Measurements from ENCODE around the gene NRAP.

The NRAP gene, protein sequence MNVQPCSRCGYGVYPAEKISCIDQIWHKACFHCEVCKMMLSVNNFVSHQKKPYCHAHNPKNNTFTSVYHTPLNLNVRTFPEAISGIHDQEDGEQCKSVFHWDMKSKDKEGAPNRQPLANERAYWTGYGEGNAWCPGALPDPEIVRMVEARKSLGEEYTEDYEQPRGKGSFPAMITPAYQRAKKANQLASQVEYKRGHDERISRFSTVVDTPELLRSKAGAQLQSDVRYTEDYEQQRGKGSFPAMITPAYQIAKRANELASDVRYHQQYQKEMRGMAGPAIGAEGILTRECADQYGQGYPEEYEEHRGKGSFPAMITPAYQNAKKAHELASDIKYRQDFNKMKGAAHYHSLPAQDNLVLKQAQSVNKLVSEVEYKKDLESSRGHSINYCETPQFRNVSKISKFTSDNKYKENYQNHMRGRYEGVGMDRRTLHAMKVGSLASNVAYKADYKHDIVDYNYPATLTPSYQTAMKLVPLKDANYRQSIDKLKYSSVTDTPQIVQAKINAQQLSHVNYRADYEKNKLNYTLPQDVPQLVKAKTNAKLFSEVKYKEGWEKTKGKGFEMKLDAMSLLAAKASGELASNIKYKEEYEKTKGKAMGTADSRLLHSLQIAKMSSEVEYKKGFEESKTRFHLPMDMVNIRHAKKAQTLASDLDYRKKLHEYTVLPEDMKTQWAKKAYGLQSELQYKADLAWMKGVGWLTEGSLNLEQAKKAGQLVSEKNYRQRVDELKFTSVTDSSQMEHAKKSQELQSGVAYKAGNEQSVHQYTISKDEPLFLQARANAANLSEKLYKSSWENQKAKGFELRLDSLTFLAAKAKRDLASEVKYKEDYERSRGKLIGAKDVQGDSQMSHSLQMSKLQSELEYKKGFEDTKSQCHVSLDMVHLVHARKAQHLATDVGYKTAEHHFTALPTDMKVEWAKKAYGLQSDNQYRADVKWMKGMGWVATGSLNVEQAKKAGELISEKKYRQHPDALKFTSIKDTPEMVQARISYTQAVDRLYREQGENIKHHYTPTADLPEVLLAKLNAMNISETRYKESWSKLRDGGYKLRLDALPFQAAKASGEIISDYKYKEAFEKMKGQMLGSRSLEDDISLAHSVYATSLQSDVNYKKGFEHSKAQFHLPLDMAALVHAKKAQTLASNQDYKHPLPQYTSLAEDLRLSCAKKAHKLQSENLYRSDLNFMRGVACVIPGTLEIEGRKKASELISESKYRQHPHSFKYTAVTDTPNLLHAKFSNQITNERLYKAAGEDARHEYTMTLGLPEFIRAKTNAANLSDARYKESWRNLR (N-terminal part only)

DNA sequence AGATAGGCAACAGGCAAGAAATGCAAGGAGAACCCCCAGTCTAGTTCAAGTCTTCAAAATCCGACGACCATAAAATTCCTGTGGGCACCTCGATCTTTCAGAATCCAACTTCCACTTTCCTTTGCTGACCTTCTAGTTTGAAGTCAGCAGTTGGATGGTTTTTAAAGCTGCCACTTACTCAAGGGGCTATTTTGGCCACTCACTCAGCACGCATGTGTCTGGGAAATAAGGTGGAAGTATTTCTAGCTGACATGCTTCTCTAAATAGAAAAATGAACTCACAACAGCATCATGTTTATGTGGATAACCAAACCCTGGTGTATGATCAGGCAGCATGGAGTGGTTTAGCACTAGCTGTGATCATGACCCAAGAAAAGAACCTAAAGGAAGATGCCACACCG lies at the start of gene NRAP:
Gene NRAP (minus strand): TSS at position 134 of the 400 bp plus-strand sequence. CDS start 159 bp downstream, outside the sequence.
- DNase-seq = no peak

DNA sequence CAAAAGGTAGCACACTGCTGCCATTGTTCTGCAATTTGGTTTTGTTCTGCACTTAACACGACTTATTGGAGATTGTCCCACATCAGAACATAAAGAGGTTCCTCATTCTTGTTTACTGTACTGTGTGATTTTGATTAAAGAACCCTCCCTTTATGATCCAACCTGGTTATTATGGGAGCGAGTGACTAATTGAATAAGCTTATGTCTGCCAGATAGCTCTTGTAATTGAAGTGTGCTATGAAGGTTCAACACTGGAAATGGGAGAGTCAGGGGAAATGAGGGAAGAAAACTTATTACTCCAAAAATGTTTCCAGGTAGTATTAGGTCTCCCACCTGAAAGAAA lies 49.8 kb upstream of the NRAP start:
- DNase-seq = no peak

DNA sequence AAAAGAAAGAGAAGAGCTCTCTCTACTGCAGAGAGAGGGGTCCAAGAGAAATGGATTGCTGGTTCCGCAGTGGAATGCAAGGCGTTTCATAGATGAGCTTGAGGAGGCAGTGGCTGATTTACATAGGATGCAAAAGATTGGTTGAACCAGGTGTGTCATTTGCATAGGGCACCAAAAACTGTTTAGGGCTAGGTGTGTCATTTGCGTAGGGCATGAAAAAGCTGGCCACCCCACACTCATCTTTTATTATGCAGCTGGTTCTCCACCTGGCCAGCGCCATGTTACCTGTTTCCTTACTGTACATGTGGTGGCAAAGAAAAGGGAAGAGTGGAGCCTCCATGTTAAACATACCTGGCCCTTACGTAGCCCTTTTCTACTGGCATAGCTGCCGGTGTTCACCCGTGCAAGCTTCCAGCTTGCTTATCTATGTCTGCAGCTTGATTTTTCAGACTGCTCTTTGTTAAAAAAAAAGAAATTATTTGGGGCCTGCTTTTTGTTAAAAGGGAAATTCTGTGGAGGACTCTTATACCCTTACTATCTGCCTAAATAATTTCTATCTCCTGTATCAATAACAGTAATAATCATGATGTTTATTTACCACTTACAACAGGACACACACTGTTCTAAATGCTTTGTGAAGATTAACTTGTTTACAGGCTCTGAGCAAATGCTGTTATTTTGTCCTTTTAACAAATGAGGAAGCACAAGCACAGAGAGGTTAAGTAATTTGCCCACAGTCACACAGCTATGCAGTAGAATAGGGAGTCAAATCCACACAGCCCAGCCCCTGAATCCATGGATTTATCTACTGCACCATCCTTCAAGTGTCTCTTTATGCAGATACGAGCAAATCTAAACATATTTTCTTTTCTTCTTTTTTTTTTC lies 49.2 kb upstream of the NRAP start:
- DNase-seq = no peak

DNA sequence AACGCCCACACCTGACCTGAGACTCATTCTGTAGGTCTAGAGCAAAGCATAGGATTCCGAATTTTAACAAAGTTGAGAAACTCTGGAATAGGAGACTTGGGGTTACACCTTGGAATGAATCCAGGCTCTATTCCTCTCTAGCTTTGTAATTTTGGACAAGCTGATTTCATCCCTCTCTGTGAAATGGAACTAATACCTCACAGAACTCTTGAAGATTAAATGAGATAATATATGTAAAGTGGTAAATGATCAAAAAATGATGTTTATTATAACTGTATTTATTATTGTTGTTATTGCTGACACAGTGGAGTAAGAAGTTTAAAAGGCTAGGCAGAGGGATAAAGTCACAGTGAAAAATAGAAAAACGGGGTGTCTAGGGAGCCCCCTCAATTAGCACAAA lies 48.2 kb upstream of the NRAP start:
- no peak for DNase-seq

DNA sequence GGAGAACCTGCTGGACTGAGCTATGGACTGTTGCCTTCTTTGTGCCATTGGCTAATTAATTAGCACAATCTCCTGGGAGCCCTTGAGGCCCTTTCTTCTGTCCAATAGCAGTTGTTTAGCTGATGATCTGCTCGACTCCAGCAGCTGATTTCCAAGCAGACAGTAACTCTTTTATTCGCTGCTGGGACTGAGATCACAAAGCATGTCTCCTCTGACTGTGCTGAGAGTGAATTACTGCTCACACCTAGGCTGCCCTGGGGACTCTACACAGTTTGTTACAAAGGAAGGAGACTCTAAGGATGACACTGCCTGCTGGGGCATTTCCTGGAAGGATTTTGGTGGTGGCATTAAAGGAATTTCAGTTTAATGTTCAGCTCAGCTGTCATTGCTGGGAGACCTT lies 47.3 kb upstream of the NRAP start:
- DNase-seq = no peak

DNA sequence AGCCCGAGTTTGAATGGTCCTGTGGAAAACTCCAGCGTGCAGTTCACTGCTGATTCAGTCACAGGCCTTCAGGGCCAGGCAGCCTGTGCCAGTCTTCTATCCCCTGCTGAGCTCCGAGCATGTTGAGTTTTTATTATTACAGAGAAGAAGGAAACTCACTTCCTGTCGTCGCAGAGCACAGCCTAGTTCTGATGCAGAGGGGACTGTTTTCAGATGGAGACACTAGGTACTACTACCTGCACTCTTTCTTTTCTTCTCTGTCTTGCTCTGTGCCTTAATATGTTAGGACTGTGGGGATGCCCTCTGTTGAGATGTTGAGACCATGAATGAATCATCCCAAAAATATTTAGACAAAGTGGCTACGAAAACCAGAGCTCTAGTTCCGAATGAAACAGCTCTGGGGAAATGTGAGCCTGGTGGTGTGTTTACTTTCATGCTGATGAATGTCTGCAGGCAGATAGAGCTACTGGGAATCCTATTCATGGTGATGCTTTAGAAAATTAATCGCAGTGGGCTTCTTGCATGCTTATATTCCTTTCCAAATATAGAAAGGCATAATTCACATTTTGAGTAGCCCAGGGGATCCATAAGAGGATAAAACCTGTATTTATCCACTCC lies 45.5 kb upstream of the NRAP start:
- peak; percentile 56 for DNase-seq

DNA sequence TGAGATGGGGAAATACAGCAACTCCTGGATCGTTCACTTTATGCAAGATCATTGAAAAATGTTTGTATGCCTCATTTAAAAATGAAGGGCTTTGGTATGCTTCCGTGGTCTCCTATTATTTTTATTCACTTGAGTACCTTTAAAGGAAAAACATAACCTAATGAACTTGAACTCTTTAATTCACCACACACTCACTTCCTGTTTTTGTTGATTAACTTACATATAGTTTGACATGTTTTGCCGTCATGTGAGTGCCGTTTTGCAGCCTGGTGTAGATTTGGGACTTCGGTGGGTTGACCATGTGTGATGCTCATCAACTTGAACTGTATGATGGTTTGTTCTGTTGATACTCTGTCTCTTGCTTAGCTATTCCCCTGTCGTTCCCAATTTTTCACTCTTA lies 44.8 kb upstream of the NRAP start:
- no peak for DNase-seq

DNA sequence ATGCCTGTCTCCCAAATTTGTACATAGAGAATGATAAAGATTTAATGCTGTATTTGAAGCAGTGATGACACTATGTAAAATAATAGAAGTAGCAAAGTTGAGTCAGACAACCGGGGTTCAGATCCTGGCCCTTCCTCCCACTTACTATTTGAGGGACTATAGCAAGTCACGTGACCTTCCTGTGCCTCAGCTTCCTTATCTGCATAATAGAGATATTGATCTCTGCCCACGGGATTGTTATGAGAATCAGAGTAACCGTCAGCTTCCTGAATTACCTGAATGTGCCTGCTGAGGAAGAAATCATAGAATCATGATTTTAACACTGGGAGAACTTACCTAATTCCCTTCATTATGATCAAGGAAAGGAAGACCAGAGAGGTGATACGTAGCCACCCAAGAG lies 42.8 kb upstream of the NRAP start:
- no peak for DNase-seq

DNA sequence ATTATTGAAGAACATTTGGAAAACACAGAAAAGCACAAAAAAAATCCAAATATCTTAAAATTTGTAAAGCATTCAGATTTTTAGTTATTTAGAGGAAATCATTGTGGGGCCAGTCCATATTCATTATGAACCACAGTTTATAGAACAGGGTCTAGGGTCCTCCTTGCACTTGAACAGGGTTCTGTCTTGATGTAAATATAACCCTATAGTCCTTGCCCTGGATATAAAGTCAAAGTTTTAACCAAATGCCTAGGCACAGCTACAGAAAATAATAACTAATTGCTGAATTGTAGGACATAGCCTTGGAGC lies 41.5 kb upstream of the NRAP start:
- DNase-seq = no peak

DNA sequence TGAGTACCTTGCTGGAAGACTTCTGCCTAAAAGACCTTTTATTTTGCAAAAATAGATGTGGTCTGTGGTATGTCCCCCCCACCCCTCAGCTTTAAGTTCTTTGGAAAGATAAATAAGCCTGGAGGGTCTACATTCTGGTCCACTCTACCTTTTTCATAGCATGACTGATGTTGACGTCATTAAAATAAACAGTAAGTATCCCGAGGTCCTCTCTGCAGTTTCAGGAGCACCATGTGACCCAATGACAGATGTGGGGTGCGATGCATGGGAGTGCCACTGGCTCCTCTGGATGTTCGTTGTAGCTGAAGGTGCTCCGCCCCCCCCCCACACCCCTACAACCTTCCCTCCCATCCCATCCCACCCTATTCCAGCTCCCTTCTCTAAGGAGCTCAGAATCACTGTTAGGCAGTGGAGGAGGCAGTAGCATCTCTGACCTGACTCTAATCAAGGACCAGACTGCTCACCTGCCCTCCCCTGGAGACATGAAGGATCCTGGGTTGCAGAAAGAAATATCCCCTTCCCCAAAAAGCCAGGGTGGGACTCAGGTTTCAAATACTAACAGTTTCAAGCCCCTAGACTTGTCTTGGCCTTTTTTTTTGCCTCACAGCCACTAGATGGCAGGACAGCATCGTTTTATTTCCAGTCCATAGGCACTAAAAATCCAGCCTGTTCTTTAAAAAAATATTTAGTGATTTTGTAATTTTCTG lies 40.9 kb upstream of the NRAP start:
- no peak for DNase-seq

DNA sequence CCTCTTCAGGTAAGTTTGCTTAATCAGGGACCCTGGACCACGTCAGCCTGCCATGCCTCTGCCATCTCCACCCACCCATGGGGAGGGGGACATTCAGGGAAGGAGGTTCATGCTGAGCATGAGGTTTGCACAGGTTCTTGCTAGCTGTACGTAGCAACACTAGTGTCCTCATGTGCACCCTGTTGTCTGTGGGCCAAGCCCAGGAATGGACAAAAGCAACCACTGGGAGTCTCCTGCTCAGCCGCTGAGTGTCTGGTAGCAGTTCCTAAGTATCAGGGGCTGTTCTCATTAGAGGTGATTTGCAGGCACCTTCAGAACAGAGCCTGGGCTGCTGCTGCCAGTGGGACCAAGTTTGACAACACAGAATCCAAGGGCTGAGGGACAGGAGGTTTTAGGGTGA lies 33.8 kb upstream of the NRAP start:
- DNase-seq = no peak

DNA sequence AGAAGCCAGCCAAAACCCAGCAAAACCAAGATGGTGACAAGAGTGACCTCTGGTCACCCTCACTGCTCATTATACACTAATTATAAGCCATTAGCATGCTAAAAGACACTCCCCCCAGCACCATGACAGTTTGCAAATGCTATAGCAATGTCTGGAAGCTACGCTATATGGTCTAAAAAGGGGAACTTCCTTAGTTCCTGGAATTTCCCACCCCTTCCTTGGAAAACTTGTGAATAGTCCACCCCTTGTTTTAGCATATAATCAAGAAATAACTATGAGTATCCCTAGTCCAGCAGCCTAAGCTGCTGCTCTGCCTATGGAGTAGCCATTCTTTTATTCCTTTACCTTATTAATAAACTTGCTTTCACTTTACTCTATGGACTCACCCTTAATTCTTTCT lies 31.9 kb upstream of the NRAP start:
- no peak for DNase-seq

DNA sequence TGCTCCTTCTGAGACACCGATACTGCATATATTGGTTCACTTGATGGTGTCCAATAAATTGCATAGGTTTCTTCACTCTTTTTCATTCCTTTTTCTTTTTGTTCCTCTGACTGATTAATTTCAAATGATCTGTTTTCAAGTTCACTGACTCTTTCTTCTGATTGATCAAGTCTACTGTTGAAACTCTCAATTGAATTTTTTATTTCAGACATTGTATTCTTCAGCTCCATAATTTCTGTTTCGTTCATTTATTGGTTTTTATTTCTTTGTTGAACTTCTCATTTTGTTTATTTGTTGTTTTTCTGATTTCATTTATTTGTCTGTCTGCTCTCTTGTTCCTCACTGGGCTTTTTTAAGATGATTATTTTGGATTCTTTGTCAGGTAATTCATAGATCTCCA lies 29.5 kb upstream of the NRAP start:
- DNase-seq = no peak

DNA sequence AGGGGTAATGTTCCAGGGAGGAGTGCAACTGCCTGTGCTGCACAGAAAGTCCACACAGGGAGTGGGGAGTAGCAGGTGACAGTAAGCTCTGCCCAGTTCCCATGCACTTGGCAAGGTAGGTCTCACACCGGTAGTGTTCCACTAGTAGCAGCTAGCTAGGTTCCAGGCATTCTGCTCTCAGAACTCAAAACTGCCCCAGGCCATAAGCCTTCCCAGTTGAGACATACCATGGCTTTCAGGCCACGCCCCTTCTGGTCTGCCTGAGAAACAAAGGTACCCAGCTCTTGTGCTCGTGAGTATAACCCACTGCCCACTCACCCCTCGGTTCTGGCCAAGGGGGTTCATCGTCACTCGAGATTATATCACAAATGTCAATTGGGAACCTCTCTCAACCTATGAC lies 28.4 kb upstream of the NRAP start:
- DNase-seq = no peak

DNA sequence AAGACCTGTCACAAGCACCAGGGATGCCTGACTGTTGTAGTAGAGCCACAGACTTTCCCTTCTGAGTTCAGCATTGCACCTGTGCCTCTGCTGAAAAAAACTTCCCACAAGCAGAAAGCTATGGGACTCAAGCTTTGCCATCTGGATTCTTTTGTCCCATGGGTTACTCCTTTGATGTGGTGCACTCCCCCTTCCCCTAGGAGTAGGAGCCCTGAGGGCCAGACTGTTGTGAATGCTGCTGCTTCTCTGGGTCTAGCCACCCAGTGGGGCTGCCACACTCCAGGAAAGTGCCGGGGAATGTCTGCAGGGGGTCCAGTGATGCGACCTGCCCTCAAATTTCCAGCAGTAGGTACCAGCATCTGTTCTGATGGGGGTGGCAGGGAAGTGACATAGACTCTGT lies 27.5 kb upstream of the NRAP start:
- DNase-seq = no peak

DNA sequence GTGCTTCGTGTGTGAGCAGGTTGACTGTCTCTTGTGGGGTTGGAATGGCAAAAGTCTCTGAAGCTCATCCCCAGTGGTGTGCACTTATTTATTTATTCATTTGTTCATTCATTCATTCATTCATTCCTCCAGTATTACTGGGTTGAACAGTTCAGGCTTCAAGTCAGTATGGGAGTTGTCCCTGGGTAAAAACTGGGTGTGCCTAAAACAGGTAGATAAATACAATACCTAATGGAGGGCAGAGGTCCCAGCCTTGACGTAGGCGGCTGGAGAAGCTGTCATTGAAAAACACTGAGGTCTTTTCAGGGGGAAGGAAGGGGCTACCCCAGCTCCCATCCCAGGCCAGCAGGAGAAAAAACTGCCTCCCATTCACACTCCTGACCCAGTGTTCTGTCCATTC lies 26.9 kb upstream of the NRAP start:
- DNase-seq = no peak

DNA sequence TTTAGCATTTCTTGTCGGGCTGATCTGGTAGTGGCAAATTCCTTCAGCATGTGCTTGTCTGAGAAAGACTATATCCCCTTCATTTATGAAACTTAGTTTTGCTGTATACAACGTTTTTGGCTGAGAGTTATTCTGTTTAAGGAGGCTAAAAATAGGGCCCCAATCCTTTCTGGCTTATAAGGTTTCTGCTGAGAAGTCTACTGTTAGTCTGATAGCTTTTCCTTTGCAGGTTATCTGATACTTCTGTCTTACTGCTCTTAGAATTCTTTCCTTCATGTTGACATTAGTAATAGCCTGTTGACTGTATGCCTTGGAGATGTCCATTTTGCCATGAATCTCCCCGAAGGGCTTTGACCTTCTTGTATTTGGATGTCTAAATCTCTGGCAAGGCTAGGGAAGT lies 25.7 kb upstream of the NRAP start:
- no peak for DNase-seq

DNA sequence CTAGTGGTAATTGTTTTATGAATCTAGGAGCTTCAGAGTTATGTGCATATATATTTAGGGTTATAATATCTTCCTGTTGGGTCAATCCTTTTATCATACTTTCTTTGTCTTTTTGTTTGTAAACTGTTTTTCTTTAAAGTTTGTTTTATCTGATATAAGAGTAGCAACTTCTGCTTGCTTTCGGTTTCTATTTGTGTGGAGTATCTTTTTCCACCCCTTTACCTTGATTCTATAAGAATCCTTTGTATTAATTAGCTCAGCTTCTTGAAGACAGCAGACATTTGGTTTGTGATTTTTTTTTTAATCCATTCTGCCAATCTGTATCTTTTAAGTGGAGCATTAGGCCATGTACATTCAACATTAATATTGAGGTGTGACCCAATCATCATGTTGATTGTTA lies 25.2 kb upstream of the NRAP start:
- no peak for DNase-seq

DNA sequence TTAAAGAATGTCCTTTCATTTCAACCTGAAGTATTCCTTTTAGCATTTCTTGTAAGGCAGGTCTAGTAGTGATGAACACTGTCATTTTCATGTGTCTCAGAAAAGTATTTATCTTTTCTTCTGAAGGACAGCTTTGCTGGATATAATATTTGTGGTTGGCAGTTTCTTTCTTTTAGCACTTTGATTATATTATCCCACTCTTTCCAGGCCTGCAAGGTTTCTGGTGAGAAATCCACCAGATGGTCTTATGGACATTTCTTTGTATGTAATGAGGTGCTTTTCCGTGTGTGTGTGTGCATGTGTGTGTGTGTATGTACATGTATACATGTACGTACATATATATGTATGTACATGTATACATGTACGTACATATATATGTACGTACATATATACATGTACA lies 23.2 kb upstream of the NRAP start:
- no peak for DNase-seq

DNA sequence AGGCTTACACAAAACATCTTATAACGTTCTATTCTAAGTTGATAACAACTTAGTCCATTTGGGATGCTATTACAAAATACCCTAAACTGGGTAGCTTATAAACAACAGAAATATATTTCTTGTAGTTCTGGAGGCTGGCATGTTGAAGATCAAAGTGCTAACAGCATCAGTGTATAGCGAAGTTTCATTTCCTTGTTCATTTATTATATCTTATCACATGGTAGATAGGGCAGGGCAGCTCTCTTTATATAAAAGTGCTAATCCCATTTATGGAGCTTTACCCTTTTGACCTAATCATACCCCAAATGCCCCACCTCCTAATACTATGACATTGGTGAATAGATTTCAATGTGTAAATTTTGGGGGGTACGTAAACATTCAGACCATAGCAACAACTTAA lies 22.2 kb upstream of the NRAP start:
- no peak for DNase-seq

DNA sequence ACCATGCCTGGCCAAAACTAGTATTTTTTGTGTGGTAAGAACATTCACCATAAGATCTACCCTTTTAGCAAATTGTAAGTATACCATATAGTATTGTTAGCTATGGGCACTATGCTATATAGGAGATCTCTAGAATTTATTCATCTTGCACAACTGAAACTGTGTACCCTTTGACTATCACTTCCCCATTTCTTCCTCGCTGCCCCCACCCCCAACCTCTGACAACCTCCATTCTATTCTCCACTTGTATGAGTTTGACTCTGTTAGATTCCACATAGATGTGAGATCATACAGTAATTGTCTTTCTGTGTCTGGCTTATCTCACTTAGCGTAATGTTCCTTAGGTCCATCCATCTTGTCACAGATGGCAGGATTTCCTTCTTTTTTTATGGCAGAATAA lies 19.5 kb upstream of the NRAP start:
- no peak for DNase-seq
